ENCODE measurements around the gene GPR161.

GPR161 gene

GRCh38 chr1:168090395-168090794 is 46.3 kb downstream of the GPR161 start:
- TF ChIP-seq CTCF (conservative IDR thresholded peaks at IDR 0.05) = no peak
- TF ChIP-seq ZFX (IDR thresholded peaks at IDR 0.05) = no peak
- H3K27ac ChIP-seq = no peak overlapping the region

GRCh38 chr1:168089979-168090337 is 46.8 kb downstream of the GPR161 start:
- TF ChIP-seq CTCF (conservative IDR thresholded peaks at IDR 0.05) = no peak
- TF ChIP-seq ZFX (IDR thresholded peaks at IDR 0.05) = no peak
- H3K27ac ChIP-seq = no peak overlapping the region

GRCh38 chr1:168089326-168089978 is 47.3 kb downstream of the GPR161 start:
- H3K27ac ChIP-seq = no peak overlapping the region
- TF ChIP-seq CTCF (conservative IDR thresholded peaks at IDR 0.05) = no peak
- no peak for TF ChIP-seq ZFX (IDR thresholded peaks at IDR 0.05)

- H3K27ac ChIP-seq = no peak overlapping the region
- TF ChIP-seq CTCF (conservative IDR thresholded peaks at IDR 0.05) (no peak), ZFX (IDR thresholded peaks at IDR 0.05) (no peak)
Observed at GRCh38 chr1:168088511-168089325, 48.0 kb downstream of the GPR161 start.

GRCh38 chr1:168087696-168088095 is 49.0 kb downstream of the GPR161 start:
- no peak for TF ChIP-seq CTCF (conservative IDR thresholded peaks at IDR 0.05)
- TF ChIP-seq ZFX (IDR thresholded peaks at IDR 0.05) = no peak

GRCh38 chr1:168086438-168086837 is 50.3 kb downstream of the GPR161 start:
- H3K27ac ChIP-seq = no peak overlapping the region
- TF ChIP-seq ZFX (IDR thresholded peaks at IDR 0.05) (no peak), CTCF (conservative IDR thresholded peaks at IDR 0.05) (no peak)

More at GRCh38 chr1:168087696-168088095, 49.0 kb downstream of the GPR161 start:
- H3K27ac ChIP-seq = no peak overlapping the region

GRCh38 chr1:168085401-168085872 is 51.3 kb downstream of the GPR161 start:
- no peak overlapping the region for H3K27ac ChIP-seq
- TF ChIP-seq CTCF (conservative IDR thresholded peaks at IDR 0.05) = no peak
- TF ChIP-seq ZFX (IDR thresholded peaks at IDR 0.05) = no peak
